Esophagus squamous epithelium (tissue), 4 donors: ENCODE results near the gene DIAPH3.

ENCODE experiments used
- POLR2A ChIP-seq, 4 donors: fragments of 450-650 bp; IDR thresholded peaks; one replicate each; pipeline ENCODE4 v1.6.1; 2017; ENCODE audit warnings: antibody characterized with exemption in 4 of 4, mild to moderate bottlenecking in 4 of 4, moderate library complexity in 3 of 4
- TF ChIP-seq, protein P1 (sequence below), 6 experiments: fragments of 450-650 bp in 4 of 6; fragments of 200-600 bp in 2 of 6; sonication (generic) in 2 of 6; IDR thresholded peaks; one replicate each; pipeline ENCODE4 v1.5.1; 2016 to 2019; ENCODE audit warnings: antibody characterized with exemption in 6 of 6, mild to moderate bottlenecking in 4 of 6, moderate library complexity in 4 of 6

DNA sequence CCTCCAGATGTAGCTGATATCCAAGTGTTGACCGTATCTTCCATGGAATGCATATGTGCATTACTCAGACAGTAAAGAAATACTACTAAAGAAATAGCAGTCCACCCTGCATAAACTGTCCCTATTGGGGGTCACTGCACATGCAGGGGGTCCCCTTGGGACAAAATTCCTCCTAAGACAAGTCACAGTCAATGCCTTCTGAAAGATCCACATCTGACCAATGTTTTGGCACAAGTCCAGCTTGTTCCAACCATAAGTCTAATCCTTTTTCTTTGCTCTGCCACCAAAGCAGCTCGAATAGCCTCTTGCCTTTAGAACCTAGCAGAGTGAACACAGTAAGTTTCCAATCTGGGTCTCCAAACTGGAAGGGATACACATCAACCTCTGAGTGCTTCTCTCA is 87.9 kb downstream of the DIAPH3 start:
- TF ChIP-seq, protein P1, sequence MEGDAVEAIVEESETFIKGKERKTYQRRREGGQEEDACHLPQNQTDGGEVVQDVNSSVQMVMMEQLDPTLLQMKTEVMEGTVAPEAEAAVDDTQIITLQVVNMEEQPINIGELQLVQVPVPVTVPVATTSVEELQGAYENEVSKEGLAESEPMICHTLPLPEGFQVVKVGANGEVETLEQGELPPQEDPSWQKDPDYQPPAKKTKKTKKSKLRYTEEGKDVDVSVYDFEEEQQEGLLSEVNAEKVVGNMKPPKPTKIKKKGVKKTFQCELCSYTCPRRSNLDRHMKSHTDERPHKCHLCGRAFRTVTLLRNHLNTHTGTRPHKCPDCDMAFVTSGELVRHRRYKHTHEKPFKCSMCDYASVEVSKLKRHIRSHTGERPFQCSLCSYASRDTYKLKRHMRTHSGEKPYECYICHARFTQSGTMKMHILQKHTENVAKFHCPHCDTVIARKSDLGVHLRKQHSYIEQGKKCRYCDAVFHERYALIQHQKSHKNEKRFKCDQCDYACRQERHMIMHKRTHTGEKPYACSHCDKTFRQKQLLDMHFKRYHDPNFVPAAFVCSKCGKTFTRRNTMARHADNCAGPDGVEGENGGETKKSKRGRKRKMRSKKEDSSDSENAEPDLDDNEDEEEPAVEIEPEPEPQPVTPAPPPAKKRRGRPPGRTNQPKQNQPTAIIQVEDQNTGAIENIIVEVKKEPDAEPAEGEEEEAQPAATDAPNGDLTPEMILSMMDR (IDR thresholded peaks at IDR 0.05), result no peak
- TF ChIP-seq POLR2A (IDR thresholded peaks at IDR 0.05), result no peak
